AG04449 (cell line): ENCODE results near the gene NLGN4Y.

Experiments
- CTCF ChIA-PET: fragments of 350-600 bp; formaldehyde crosslinking; extraction: SDS; loops from one replicate; lab custom pipeline; 2021; ENCODE audit warnings: antibody characterized with exemption; lab: Yijun Ruan, JAX
- POLR2A ChIA-PET: fragments of 400-600, 350-600 bp; formaldehyde crosslinking; extraction: SDS; loops from one replicate; lab custom pipeline; 2020; ENCODE audit warnings: antibody characterized with exemption, inconsistent platforms; lab: Yijun Ruan, JAX
- DNase-seq: peaks from one replicate; pipeline ENCODE4 v3.0.0-alpha.2; 2010; ENCODE audit warnings: low read depth, low spot score
- H3K4me3 ChIP-seq: 2 replicates; pipeline ENCODE4 v1.5.1; 2011; ENCODE audit warnings: low read depth, mild to moderate bottlenecking, control low read depth, low read length
- CTCF ChIP-seq: IDR thresholded peaks from one replicate; pipeline ENCODE4 v1.5.1; 2011; ENCODE audit warnings: mild to moderate bottlenecking, moderate library complexity, low read length, control low read depth, inconsistent platforms; ENCODE audit not compliant: insufficient read depth; ENCODE audit errors: missing control alignments

Gene NLGN4Y

GRCh38 chrY:14524272-14525231 is at the start of gene NLGN4Y:
NLGN4Y (plus strand) TSS chrY:14524529; CDS start chrY:14622120, 97,591 bp downstream.
- ChIA-PET POLR2A (no interaction called here), CTCF (no interaction called here)
- H3K4me3 ChIP-seq = peak within 1 kb of the TSS; percentile 68
- DNase-seq = no peak
- TF ChIP-seq CTCF = no peak

GRCh38 chrY:14485935-14486334 is 38.4 kb upstream of the NLGN4Y start:
- no peak for TF ChIP-seq CTCF
- ChIA-PET POLR2A (no interaction called here), CTCF (no interaction called here)
- no peak overlapping the region for H3K4me3 ChIP-seq
- no peak for DNase-seq

GRCh38 chrY:14490226-14490625 is 34.1 kb upstream of the NLGN4Y start:
- no peak overlapping the region for H3K4me3 ChIP-seq
- ChIA-PET CTCF (no interaction called here), POLR2A (no interaction called here)
- no peak for DNase-seq
- no peak for TF ChIP-seq CTCF

- POLR2A ChIA-PET = no interaction called here
- CTCF ChIA-PET = no interaction called here
- no peak overlapping the region for H3K4me3 ChIP-seq
- DNase-seq = no peak
- TF ChIP-seq CTCF = no peak
Observed at GRCh38 chrY:14498071-14498470, 26.3 kb upstream of the NLGN4Y start.

- no peak overlapping the region for H3K4me3 ChIP-seq
- CTCF ChIA-PET = no interaction called here
- DNase-seq = no peak
- TF ChIP-seq CTCF = no peak
- POLR2A ChIA-PET = no interaction called here
Observed at GRCh38 chrY:14504592-14504991, 19.7 kb upstream of the NLGN4Y start.

GRCh38 chrY:14522379-14522950 is 1.9 kb upstream of the NLGN4Y start:
- no peak for DNase-seq
- H3K4me3 ChIP-seq = peak overlapping the region; percentile 68
- no peak for TF ChIP-seq CTCF
- ChIA-PET POLR2A (no interaction called here), CTCF (no interaction called here)
